ENCODE data around the gene ZBTB43. TPM values are rescaled to one million over a fixed set of nuclear protein-coding genes. Genes with fewer than 3 reads are reported as not detected.

The ZBTB43 gene
- total and polyA plus RNA-seq, 10 of the 15 experiments (the other 5 are each of a cell fraction or from before 2014, with no cell fraction given), result 2.4 to 19.3 (median 8.7) TPM

DNA sequence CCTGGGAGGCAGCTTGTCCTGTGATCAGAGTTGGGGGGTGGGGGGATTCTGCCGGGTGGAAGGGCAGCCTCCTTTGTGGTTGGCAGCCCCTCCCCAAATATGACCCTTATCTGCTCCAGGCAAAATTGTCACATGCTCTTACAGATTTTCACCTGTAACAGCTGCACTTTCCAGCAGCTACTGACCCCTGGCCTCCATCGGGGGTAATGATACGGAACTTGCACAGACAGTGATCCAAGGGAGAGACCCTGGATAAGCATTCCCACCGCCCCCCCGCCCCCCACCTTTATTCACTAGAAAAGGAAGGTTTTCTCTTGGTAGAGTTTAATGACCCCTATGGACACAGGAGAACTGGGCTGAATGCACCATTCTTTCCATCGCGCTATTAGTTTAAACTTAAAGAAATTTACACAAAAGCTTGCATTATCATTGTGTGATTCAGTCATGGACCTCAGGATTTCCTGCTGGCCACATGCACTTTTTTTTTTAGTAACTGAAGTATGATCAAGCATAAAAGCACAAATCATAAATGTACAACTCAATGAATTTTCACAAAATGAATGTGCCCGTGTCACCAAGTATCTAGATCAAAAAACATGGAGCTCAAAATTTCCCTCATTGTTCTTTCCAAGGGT, 44.9 kb downstream of the ZBTB43 start:
- Histone ChIP-seq H3K4me3 (no peak overlapping the region), H3K4me1 (ENCODE audit: control insufficient read depth, insufficient read depth, low read length) (no peaks in the 10 kb centered on the region), H3K27me3 (replicated peaks in 1 of 2; ENCODE audit: control insufficient read depth in 2 of 2, insufficient read depth in 2 of 2, low read length in 1 of 2) (peaks cover 0 to 2% of the 10 kb centered on the region in 2 experiments; a peak in 1 of 4 replicates), H2AFZ (ENCODE audit: control insufficient read depth, low read depth, low read length) (no peak overlapping the region), H3K9ac (ENCODE audit: control insufficient read depth, insufficient read depth, low read length) (no peak overlapping the region), H3K27ac (ENCODE audit: control insufficient read depth, insufficient read depth) (no peak overlapping the region), H3K9me3 (replicated peaks; ENCODE audit: control insufficient read depth, insufficient read depth, low read length) (no peaks in the 10 kb centered on the region), H3K4me2 (ENCODE audit: control insufficient read depth, insufficient read depth) (no peak overlapping the region), H3K79me2 (ENCODE audit: control insufficient read depth, insufficient read depth, low read length) (no peaks in the 10 kb centered on the region), H4K20me1 (ENCODE audit: control insufficient read depth, insufficient read depth) (no peaks in the 10 kb centered on the region), H3K36me3 (ENCODE audit: control insufficient read depth in 2 of 2, insufficient read depth in 2 of 2, low read length in 1 of 2) (no peaks in the 10 kb centered on the region)
- no peak for FAIRE-seq
- intact Hi-C loops (cut with micrococcal nuclease; ENCODE audit: unreplicated experiment), result no loop called here
- POLR2A ChIA-PET, result interaction anchor here (0.6 to 2.8 kb wide), 3 partner anchors 9 to 615 kb away, joined by 3 to 7 read pairs (median 4); no protein-coding TSS in a partner anchor
- RAD21 ChIA-PET (ENCODE audit: unreplicated experiment), result no interaction called here
- DNase-seq (ENCODE audit: low read depth, low spot score), result no peak
- no peak for ATAC-seq
- SMC1A ChIA-PET (ENCODE audit: uncharacterized antibody, unreplicated experiment), result interaction anchor here (0.9 to 1.4 kb wide), 3 partner anchors 9 to 29 kb away, joined by 3 to 4 read pairs (median 3); no protein-coding TSS in a partner anchor
- CTCF ChIA-PET, result interaction anchor here (0.8 to 1.9 kb wide), 4 partner anchors 9 to 143 kb away, joined by 3 to 7 read pairs (median 4); no protein-coding TSS in a partner anchor
- TF ChIP-seq CEBPB (IDR thresholded peaks at IDR 0.05; ENCODE audit: borderline replicate concordance in 1 of 2, low read depth in 2 of 2, low read length in 2 of 2) (no peak), ZNF622 (IDR thresholded peaks at IDR 0.05) (no peak), TARDBP (IDR thresholded peaks at IDR 0.05; ENCODE audit: borderline replicate concordance) (no peak), JUNB (IDR thresholded peaks at IDR 0.05) (no peak), MTA2 (IDR thresholded peaks at IDR 0.05; ENCODE audit: low read depth) (no peak), CHD1 (IDR thresholded peaks at IDR 0.05; ENCODE audit: low read depth, low read length) (no peak)
- TF ChIP-seq, protein P1, sequence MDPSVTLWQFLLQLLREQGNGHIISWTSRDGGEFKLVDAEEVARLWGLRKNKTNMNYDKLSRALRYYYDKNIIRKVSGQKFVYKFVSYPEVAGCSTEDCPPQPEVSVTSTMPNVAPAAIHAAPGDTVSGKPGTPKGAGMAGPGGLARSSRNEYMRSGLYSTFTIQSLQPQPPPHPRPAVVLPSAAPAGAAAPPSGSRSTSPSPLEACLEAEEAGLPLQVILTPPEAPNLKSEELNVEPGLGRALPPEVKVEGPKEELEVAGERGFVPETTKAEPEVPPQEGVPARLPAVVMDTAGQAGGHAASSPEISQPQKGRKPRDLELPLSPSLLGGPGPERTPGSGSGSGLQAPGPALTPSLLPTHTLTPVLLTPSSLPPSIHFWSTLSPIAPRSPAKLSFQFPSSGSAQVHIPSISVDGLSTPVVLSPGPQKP (IDR thresholded peaks at IDR 0.05; ENCODE audit: low read depth, low read length), result no peak
- TF ChIP-seq, protein P2, sequence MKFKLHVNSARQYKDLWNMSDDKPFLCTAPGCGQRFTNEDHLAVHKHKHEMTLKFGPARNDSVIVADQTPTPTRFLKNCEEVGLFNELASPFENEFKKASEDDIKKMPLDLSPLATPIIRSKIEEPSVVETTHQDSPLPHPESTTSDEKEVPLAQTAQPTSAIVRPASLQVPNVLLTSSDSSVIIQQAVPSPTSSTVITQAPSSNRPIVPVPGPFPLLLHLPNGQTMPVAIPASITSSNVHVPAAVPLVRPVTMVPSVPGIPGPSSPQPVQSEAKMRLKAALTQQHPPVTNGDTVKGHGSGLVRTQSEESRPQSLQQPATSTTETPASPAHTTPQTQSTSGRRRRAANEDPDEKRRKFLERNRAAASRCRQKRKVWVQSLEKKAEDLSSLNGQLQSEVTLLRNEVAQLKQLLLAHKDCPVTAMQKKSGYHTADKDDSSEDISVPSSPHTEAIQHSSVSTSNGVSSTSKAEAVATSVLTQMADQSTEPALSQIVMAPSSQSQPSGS (IDR thresholded peaks at IDR 0.05; ENCODE audit: low read length), result no peak
- TF ChIP-seq, protein P3, sequence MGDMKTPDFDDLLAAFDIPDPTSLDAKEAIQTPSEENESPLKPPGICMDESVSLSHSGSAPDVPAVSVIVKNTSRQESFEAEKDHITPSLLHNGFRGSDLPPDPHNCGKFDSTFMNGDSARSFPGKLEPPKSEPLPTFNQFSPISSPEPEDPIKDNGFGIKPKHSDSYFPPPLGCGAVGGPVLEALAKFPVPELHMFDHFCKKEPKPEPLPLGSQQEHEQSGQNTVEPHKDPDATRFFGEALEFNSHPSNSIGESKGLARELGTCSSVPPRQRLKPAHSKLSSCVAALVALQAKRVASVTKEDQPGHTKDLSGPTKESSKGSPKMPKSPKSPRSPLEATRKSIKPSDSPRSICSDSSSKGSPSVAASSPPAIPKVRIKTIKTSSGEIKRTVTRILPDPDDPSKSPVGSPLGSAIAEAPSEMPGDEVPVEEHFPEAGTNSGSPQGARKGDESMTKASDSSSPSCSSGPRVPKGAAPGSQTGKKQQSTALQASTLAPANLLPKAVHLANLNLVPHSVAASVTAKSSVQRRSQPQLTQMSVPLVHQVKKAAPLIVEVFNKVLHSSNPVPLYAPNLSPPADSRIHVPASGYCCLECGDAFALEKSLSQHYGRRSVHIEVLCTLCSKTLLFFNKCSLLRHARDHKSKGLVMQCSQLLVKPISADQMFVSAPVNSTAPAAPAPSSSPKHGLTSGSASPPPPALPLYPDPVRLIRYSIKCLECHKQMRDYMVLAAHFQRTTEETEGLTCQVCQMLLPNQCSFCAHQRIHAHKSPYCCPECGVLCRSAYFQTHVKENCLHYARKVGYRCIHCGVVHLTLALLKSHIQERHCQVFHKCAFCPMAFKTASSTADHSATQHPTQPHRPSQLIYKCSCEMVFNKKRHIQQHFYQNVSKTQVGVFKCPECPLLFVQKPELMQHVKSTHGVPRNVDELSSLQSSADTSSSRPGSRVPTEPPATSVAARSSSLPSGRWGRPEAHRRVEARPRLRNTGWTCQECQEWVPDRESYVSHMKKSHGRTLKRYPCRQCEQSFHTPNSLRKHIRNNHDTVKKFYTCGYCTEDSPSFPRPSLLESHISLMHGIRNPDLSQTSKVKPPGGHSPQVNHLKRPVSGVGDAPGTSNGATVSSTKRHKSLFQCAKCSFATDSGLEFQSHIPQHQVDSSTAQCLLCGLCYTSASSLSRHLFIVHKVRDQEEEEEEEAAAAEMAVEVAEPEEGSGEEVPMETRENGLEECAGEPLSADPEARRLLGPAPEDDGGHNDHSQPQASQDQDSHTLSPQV (IDR thresholded peaks at IDR 0.05), result no peak
- BruUV-seq (replicated peaks), result no TSS peak
- 62% methylated on average over 8 of the region's 8 CpGs for WGBS (ENCODE audit: insufficient coverage, insufficient replicate concordance, low lambda C conversion rate, missing lambda C conversion rate)
- in situ Hi-C loops (cut with MboI), result no loop called here
